Measurements from ENCODE around the gene TSPO.
A peak's percentile ranks its signal among the peaks of the same experiment; 100 is the strongest.

The TSPO gene

GRCh38 chr22:43147821-43148220, 3.5 kb upstream of the TSPO start:
- Histone ChIP-seq H3K27me3 (ENCODE audit: insufficient read depth, poor library complexity, severe bottlenecking) (no peaks in the 10 kb centered on the region), H3K27ac (ENCODE audit: poor library complexity, severe bottlenecking) (no peak overlapping the region), H3K4me3 (ENCODE audit: severe bottlenecking) (no peak overlapping the region), H3K4me1 (ENCODE audit: insufficient read depth, poor library complexity, severe bottlenecking) (no peaks in the 10 kb centered on the region), H3K9me3 (ENCODE audit: severe bottlenecking) (no peaks in the 10 kb centered on the region), H3K36me3 (ENCODE audit: low read depth) (no peaks in the 10 kb centered on the region)
- no peak for DNase-seq (ENCODE audit: low spot score)
- ATAC-seq (ENCODE audit: low read depth), result no peak
- TF ChIP-seq, protein P1, sequence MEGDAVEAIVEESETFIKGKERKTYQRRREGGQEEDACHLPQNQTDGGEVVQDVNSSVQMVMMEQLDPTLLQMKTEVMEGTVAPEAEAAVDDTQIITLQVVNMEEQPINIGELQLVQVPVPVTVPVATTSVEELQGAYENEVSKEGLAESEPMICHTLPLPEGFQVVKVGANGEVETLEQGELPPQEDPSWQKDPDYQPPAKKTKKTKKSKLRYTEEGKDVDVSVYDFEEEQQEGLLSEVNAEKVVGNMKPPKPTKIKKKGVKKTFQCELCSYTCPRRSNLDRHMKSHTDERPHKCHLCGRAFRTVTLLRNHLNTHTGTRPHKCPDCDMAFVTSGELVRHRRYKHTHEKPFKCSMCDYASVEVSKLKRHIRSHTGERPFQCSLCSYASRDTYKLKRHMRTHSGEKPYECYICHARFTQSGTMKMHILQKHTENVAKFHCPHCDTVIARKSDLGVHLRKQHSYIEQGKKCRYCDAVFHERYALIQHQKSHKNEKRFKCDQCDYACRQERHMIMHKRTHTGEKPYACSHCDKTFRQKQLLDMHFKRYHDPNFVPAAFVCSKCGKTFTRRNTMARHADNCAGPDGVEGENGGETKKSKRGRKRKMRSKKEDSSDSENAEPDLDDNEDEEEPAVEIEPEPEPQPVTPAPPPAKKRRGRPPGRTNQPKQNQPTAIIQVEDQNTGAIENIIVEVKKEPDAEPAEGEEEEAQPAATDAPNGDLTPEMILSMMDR (IDR thresholded peaks at IDR 0.05; ENCODE audit: poor library complexity, severe bottlenecking), result no peak

- Histone ChIP-seq H3K9me3 (ENCODE audit: severe bottlenecking) (no peaks in the 10 kb centered on the region), H3K4me1 (ENCODE audit: insufficient read depth, poor library complexity, severe bottlenecking) (peaks cover 2% of the 10 kb centered on the region), H3K27ac (ENCODE audit: poor library complexity, severe bottlenecking) (peak overlapping the region; percentile 24), H3K4me3 (ENCODE audit: severe bottlenecking) (no peak overlapping the region), H3K27me3 (ENCODE audit: insufficient read depth, poor library complexity, severe bottlenecking) (no peaks in the 10 kb centered on the region), H3K36me3 (ENCODE audit: low read depth) (no peaks in the 10 kb centered on the region)
- no peak for DNase-seq (ENCODE audit: low spot score)
- ATAC-seq (ENCODE audit: low read depth), result peak; percentile 36; the same call in 2 of the 3 replicates
- TF ChIP-seq, protein P1 (IDR thresholded peaks at IDR 0.05; ENCODE audit: poor library complexity, severe bottlenecking), result no peak
These were observed 2.8 kb upstream of the TSPO start for GRCh38 chr22:43148581-43148980.

GRCh38 chr22:43150731-43151206, 590 bp upstream of the TSPO start:
- TF ChIP-seq, protein P1 (IDR thresholded peaks at IDR 0.05; ENCODE audit: poor library complexity, severe bottlenecking), result no peak

DNA sequence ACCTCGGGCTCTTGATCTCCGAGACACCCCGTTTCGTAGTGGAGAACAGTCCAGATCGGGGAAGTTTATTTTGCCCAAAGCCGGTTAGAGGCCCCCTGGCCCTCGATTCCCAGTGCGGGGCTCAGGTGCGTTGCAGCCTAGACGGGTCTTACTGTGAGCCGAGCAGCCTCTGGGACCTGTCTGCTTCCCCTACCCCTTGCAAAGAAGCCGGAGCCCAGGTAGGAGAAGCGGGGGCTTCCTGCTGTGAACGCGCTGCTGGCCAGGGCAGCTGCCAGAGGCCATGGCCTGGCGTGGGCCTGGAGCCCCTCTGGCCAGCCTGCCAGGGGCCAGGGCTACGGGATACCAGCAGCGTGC, 621 bp downstream of the TSPO start:
- Histone ChIP-seq H3K4me3 (ENCODE audit: severe bottlenecking) (peak overlapping the region; percentile 73), H3K27ac (ENCODE audit: poor library complexity, severe bottlenecking) (peak overlapping the region; percentile 89)

More at GRCh38 chr22:43150731-43151206, 590 bp upstream of the TSPO start:
- ATAC-seq (ENCODE audit: low read depth), result no peak
- peak overlapping the region; percentile 73 for H3K4me3 ChIP-seq (ENCODE audit: severe bottlenecking)
- H3K4me1 ChIP-seq (ENCODE audit: insufficient read depth, poor library complexity, severe bottlenecking), result peaks cover 6% of the 10 kb centered on the region
- H3K27me3 ChIP-seq (ENCODE audit: insufficient read depth, poor library complexity, severe bottlenecking), result no peaks in the 10 kb centered on the region
- DNase-seq (ENCODE audit: low spot score), result no peak
- H3K36me3 ChIP-seq (ENCODE audit: low read depth), result 0 out of 2 replicates have a peak, but pooled peaks cover 4% of the 10 kb centered on the region
- no peaks in the 10 kb centered on the region for H3K9me3 ChIP-seq (ENCODE audit: severe bottlenecking)
- peak overlapping the region; percentile 89 for H3K27ac ChIP-seq (ENCODE audit: poor library complexity, severe bottlenecking)

More for the DNA sequence above, 621 bp downstream of the TSPO start:
- Histone ChIP-seq H3K27me3 (ENCODE audit: insufficient read depth, poor library complexity, severe bottlenecking) (no peaks in the 10 kb centered on the region), H3K9me3 (ENCODE audit: severe bottlenecking) (no peaks in the 10 kb centered on the region), H3K4me1 (ENCODE audit: insufficient read depth, poor library complexity, severe bottlenecking) (peaks cover 6% of the 10 kb centered on the region), H3K36me3 (ENCODE audit: low read depth) (0 out of 2 replicates have a peak, but pooled peaks cover 7% of the 10 kb centered on the region)
- no peak for DNase-seq (ENCODE audit: low spot score)
- TF ChIP-seq, protein P1 (IDR thresholded peaks at IDR 0.05; ENCODE audit: poor library complexity, severe bottlenecking), result no peak
- ATAC-seq (ENCODE audit: low read depth), result peak; percentile 13
